Stimulated activated CD4-positive, alpha-beta T cell treated with anti-CD3 and anti-CD28 coated beads, Interleukin-4, amount 100 ng/mL, for 1 hour (primary cell): ENCODE data around the gene OTOP2.
"Not testable (repeated sequence)": the region's sequence is repeated elsewhere in the genome, so short reads cannot be mapped to it uniquely, and the experiment has no call there.

Source experiments
- DNase-seq: peaks from one replicate; pipeline ENCODE4 v3.0.0-alpha.2; 2020

Gene OTOP2

GRCh38 chr17:74977802-74978201 is 53.7 kb downstream of the OTOP2 start:
- DNase-seq, result no peak

GRCh38 chr17:74978240-74978639 is 54.2 kb downstream of the OTOP2 start:
- DNase-seq, result no peak

- DNase-seq, result no peak
Observed at GRCh38 chr17:74979408-74980146, 55.5 kb downstream of the OTOP2 start.

GRCh38 chr17:74981318-74981978 is 57.4 kb downstream of the OTOP2 start:
- no peak for DNase-seq

- peak; percentile 78 for DNase-seq
Observed at GRCh38 chr17:74981979-74982662, 58.0 kb downstream of the OTOP2 start.

- DNase-seq, result not testable (repeated sequence)
Observed at GRCh38 chr17:74982663-74983313, 58.7 kb downstream of the OTOP2 start.
